WTC11 (cell line): ENCODE measurements around the gene SUSD4. TPM values are rescaled to one million over a fixed set of nuclear protein-coding genes. Genes with fewer than 3 reads are reported as not detected.

ENCODE experiments used
- ATAC-seq: fragments of 200-7000 bp; cut with Tn5 transposase; 2 replicates; pipeline ENCODE4 v1.10.0; 2021; ENCODE audit warnings: mild to moderate bottlenecking, moderate library complexity
- CTCF ChIA-PET: fragments of 300-600 bp; sonication (Branson Sonifier 250); formaldehyde crosslinking; loops from one replicate; lab custom pipeline; 2021; ENCODE audit warnings: antibody characterized with exemption; lab: Charles Lee
- POLR2A ChIA-PET: fragments of 350-600 bp; sonication (Branson Sonifier 250); formaldehyde crosslinking; loops from one replicate; lab custom pipeline; 2021; ENCODE audit warnings: antibody characterized with exemption; lab: Charles Lee
- DNase-seq: peaks from one replicate; pipeline ENCODE4 v3.0.0; 2021; ENCODE audit warnings: low spot score
- H3K27ac Mint-ChIP-seq: 2 replicates; pipeline ENCODE4 v1.8.0; 2021; ENCODE audit warnings: mixed read lengths
- H3K27me3 Mint-ChIP-seq: 2 replicates; pipeline ENCODE4 v1.8.0; 2021; ENCODE audit warnings: low read depth, mild to moderate bottlenecking, moderate library complexity, mixed read lengths
- H3K36me3 Mint-ChIP-seq: 2 replicates; pipeline ENCODE4 v1.8.0; 2021; ENCODE audit warnings: mixed read lengths
- H3K4me1 Mint-ChIP-seq: 2 replicates; pipeline ENCODE4 v1.8.0; 2022; ENCODE audit warnings: mixed read lengths
- H3K4me3 Mint-ChIP-seq: 2 replicates; pipeline ENCODE4 v1.8.0; 2021; ENCODE audit warnings: mild to moderate bottlenecking, moderate library complexity, mixed read lengths
- H3K9me3 Mint-ChIP-seq: 2 replicates; pipeline ENCODE4 v1.8.0; 2021; ENCODE audit warnings: mixed read lengths
- ARID4B ChIP-seq: sonication (generic); formaldehyde crosslinking; IDR thresholded peaks from 2 replicates; pipeline ENCODE4 v1.8.0; 2023; ENCODE audit warnings: missing genetic modification reagents, mild to moderate bottlenecking, borderline replicate concordance
- ATF3 ChIP-seq: sonication (generic); formaldehyde crosslinking; conservative IDR thresholded peaks from 2 replicates; pipeline ENCODE4 v1.8.1; 2022; ENCODE audit warnings: mild to moderate bottlenecking, missing genetic modification reagents
- CTCF ChIP-seq: fragments of 200-600 bp; IDR thresholded peaks from 2 replicates; pipeline ENCODE4 v1.8.0; 2022; ENCODE audit warnings: antibody characterized with exemption
- ERG ChIP-seq: fragments of 250-450 bp; sonication (Bioruptor Pico); IDR thresholded peaks from 2 replicates; pipeline ENCODE4 v1.8.0; 2021; ENCODE audit warnings: mild to moderate bottlenecking
- ESRRA ChIP-seq: sonication (generic); formaldehyde crosslinking; IDR thresholded peaks from 2 replicates; pipeline ENCODE4 v1.8.1; 2022; ENCODE audit warnings: mild to moderate bottlenecking, missing genetic modification reagents, borderline replicate concordance
- FOXJ3 ChIP-seq: sonication (generic); formaldehyde crosslinking; IDR thresholded peaks from 2 replicates; pipeline ENCODE4 v1.9.0; 2021; ENCODE audit warnings: missing genetic modification reagents, mild to moderate bottlenecking, borderline replicate concordance
- FOXP1 ChIP-seq: sonication (generic); formaldehyde crosslinking; IDR thresholded peaks from 2 replicates; pipeline ENCODE4 v1.8.0; 2022; ENCODE audit warnings: missing genetic modification reagents, mild to moderate bottlenecking, moderate library complexity, borderline replicate concordance
- FOXP4 ChIP-seq: sonication (generic); formaldehyde crosslinking; IDR thresholded peaks from 2 replicates; pipeline ENCODE4 v1.8.0; 2022; ENCODE audit warnings: mild to moderate bottlenecking, missing genetic modification reagents
- GTF2I ChIP-seq: fragments of 250-450 bp; sonication (Bioruptor Pico); conservative IDR thresholded peaks from 2 replicates; pipeline ENCODE4 v1.4.0; 2021; ENCODE audit warnings: mild to moderate bottlenecking
- MAX ChIP-seq: sonication (generic); formaldehyde crosslinking; IDR thresholded peaks from 2 replicates; pipeline ENCODE4 v1.8.0; 2022; ENCODE audit warnings: mild to moderate bottlenecking, missing genetic modification reagents
- NR3C1 ChIP-seq: sonication (generic); formaldehyde crosslinking; conservative IDR thresholded peaks from 2 replicates; pipeline ENCODE4 v1.8.1; 2023; ENCODE audit warnings: low read depth, mild to moderate bottlenecking, missing genetic modification reagents
- RELA ChIP-seq: sonication (generic); formaldehyde crosslinking; IDR thresholded peaks from 2 replicates; pipeline ENCODE4 v1.8.1; 2022; ENCODE audit warnings: missing genetic modification reagents, mild to moderate bottlenecking, borderline replicate concordance
- STAT6 ChIP-seq: sonication (generic); formaldehyde crosslinking; conservative IDR thresholded peaks from 2 replicates; pipeline ENCODE4 v1.8.1; 2023; ENCODE audit warnings: mild to moderate bottlenecking, low read depth, missing genetic modification reagents, moderate library complexity
- USF2 ChIP-seq: sonication (generic); formaldehyde crosslinking; IDR thresholded peaks from 2 replicates; pipeline ENCODE4 v1.8.1; 2023; ENCODE audit warnings: mild to moderate bottlenecking, missing genetic modification reagents, moderate library complexity
- ZNF416 ChIP-seq: fragments of 250-450 bp; sonication (Bioruptor Pico); IDR thresholded peaks from 2 replicates; pipeline ENCODE4 v1.9.0; 2021; ENCODE audit warnings: mild to moderate bottlenecking, inconsistent platforms
- ZNF425 ChIP-seq: fragments of 250-450 bp; sonication (Bioruptor Pico); conservative IDR thresholded peaks from 2 replicates; pipeline ENCODE4 v1.9.0; 2021; ENCODE audit warnings: mild to moderate bottlenecking
- total RNA-seq: library from RNA; stranded (reverse); gene quantifications from 3 replicates; pipeline ENCODE4 v1.2.3, GENCODE V29; 2021

The SUSD4 gene
- total RNA-seq, 1 experiment from 2014 or later = 1.8 TPM

- POLR2A ChIA-PET = interaction anchor here (0.9 kb wide), 1 partner anchor 34 kb away, joined by 3 read pairs; no protein-coding TSS in a partner anchor
- CTCF ChIA-PET = no interaction called here
- DNase-seq (no peak), ATAC-seq (no peak)
- no peak for TF ChIP-seq FOXP1 (CRISPR knock-in tag)
- Mint-ChIP-seq H3K4me3 (no peak overlapping the region), H3K27ac (no peak overlapping the region), H3K36me3 (no peaks in the 10 kb centered on the region), H3K9me3 (no peaks in the 10 kb centered on the region), H3K27me3 (peaks cover 5% of the 10 kb centered on the region; the same call in 1 of the 2 replicates), H3K4me1 (no peaks in the 10 kb centered on the region)
These were observed 136.9 kb downstream of the SUSD4 start for GRCh38 chr1:223227031-223227430.

GRCh38 chr1:223226271-223226670 is 137.7 kb downstream of the SUSD4 start:
- CTCF ChIA-PET = interaction anchor here (0.9 kb wide), 1 partner anchor 92 kb away, joined by 3 read pairs; no protein-coding TSS in a partner anchor
- no peak for DNase-seq
- Mint-ChIP-seq H3K27me3 (peaks cover 8% of the 10 kb centered on the region; the same call in 1 of the 2 replicates), H3K9me3 (no peaks in the 10 kb centered on the region), H3K36me3 (no peaks in the 10 kb centered on the region), H3K27ac (no peak overlapping the region), H3K4me1 (no peaks in the 10 kb centered on the region), H3K4me3 (no peak overlapping the region)
- no peak for ATAC-seq
- POLR2A ChIA-PET = interaction anchor here (0.9 kb wide), 1 partner anchor 34 kb away, joined by 3 read pairs; no protein-coding TSS in a partner anchor
- TF ChIP-seq FOXP1 (CRISPR knock-in tag) = no peak
- TF ChIP-seq FOXJ3 = no peak
- TF ChIP-seq NR3C1 (CRISPR knock-in tag) = no peak
- TF ChIP-seq ZNF425 (CRISPR knock-in tag) = no peak
- no peak for TF ChIP-seq CTCF
- TF ChIP-seq ERG (CRISPR knock-in tag) = no peak
- no peak for TF ChIP-seq STAT6 (CRISPR knock-in tag)
- no peak for TF ChIP-seq MAX
- TF ChIP-seq RELA (CRISPR knock-in tag) = no peak
- no peak for TF ChIP-seq FOXP4 (CRISPR knock-in tag)
- no peak for TF ChIP-seq GTF2I
- no peak for TF ChIP-seq ARID4B (CRISPR knock-in tag)
- TF ChIP-seq ATF3 (CRISPR knock-in tag) = no peak
- TF ChIP-seq ZNF416 (CRISPR knock-in tag) = no peak
- no peak for TF ChIP-seq USF2 (CRISPR knock-in tag)
- no peak for TF ChIP-seq ESRRA (CRISPR knock-in tag)
